Measurements from ENCODE around the gene LZTS3. TPM values are rescaled to one million over a fixed set of nuclear protein-coding genes. Genes with fewer than 3 reads are reported as not detected.

LZTS3 gene
- total RNA-seq, 1 experiment from 2014 or later = 32.6 TPM

DNA sequence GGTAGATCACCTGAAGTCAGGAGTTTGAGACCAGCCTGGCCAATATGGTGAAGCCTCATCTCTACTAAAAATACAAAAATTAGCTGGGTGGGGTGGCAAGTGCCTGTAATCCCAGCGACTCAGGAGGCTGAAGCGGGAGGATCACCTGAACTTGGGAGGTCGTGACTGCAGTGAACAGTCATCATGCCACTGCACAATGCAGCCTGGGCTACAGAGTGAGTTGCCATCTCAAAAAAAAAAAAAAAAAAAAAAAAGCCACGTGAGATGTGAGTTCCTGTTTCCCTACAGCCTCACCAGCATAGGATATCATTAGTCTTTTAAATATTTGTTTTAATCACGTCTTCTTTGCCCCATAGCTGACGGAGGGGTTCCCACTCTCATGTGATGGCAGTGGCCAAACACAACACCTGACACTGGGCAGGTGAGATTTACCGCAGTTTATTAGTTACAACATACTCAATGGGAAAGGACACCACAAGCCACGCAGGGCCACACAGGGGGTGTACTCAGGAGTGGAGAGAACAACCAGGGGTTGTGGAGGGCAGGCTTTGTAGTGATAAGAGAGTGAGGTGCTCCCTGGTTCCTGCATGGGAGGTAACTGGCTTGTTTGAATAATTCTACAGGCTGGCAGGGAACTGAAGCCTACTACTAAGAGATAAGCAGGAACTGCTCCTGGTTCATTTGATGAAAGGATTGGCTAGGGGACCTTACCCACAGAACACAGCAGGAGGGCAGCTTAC lies 4.6 kb upstream of the LZTS3 start:
- POLR2A ChIA-PET = no interaction called here
- Mint-ChIP-seq H3K4me1 (peaks cover 14% of the 10 kb centered on the region), H3K9me3 (no peaks in the 10 kb centered on the region), H3K36me3 (no peaks in the 10 kb centered on the region), H3K4me3 (no peak overlapping the region), H3K27me3 (ENCODE audit: low read depth) (no peaks in the 10 kb centered on the region), H3K27ac (peak overlapping the region; percentile 88; the same call in 1 of the 2 replicates)
- DNase-seq (ENCODE audit: low spot score) (no peak), ATAC-seq (no peak)
- TF ChIP-seq TCF7 (CRISPR knock-in tag; IDR thresholded peaks at IDR 0.05; ENCODE audit: low read depth) (no peak), TEAD4 (CRISPR knock-in tag; IDR thresholded peaks at IDR 0.05) (no peak), GTF2I (CRISPR knock-in tag; conservative IDR thresholded peaks at IDR 0.05) (no peak), ZNF232 (CRISPR knock-in tag; IDR thresholded peaks at IDR 0.05) (no peak), NR3C1 (CRISPR knock-in tag; conservative IDR thresholded peaks at IDR 0.05; ENCODE audit: low read depth) (no peak), ZNF423 (CRISPR knock-in tag; IDR thresholded peaks at IDR 0.05) (no peak), KAT7 (CRISPR knock-in tag; IDR thresholded peaks at IDR 0.05; ENCODE audit: borderline replicate concordance) (no peak), GABPB1 (CRISPR knock-in tag; IDR thresholded peaks at IDR 0.05) (no peak), MXD4 (CRISPR knock-in tag; IDR thresholded peaks at IDR 0.05; ENCODE audit: borderline replicate concordance) (no peak), MYBL2 (CRISPR knock-in tag; IDR thresholded peaks at IDR 0.05) (no peak), RORB (CRISPR knock-in tag; IDR thresholded peaks at IDR 0.05) (no peak), NFYB (CRISPR knock-in tag; conservative IDR thresholded peaks at IDR 0.05; ENCODE audit: low read depth) (no peak), TEAD1 (CRISPR knock-in tag; IDR thresholded peaks at IDR 0.05) (no peak)
- TF ChIP-seq, protein P1, sequence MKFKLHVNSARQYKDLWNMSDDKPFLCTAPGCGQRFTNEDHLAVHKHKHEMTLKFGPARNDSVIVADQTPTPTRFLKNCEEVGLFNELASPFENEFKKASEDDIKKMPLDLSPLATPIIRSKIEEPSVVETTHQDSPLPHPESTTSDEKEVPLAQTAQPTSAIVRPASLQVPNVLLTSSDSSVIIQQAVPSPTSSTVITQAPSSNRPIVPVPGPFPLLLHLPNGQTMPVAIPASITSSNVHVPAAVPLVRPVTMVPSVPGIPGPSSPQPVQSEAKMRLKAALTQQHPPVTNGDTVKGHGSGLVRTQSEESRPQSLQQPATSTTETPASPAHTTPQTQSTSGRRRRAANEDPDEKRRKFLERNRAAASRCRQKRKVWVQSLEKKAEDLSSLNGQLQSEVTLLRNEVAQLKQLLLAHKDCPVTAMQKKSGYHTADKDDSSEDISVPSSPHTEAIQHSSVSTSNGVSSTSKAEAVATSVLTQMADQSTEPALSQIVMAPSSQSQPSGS (CRISPR knock-in tag; IDR thresholded peaks at IDR 0.05; ENCODE audit: borderline replicate concordance, low read depth) = no peak
- TF ChIP-seq, protein P2, sequence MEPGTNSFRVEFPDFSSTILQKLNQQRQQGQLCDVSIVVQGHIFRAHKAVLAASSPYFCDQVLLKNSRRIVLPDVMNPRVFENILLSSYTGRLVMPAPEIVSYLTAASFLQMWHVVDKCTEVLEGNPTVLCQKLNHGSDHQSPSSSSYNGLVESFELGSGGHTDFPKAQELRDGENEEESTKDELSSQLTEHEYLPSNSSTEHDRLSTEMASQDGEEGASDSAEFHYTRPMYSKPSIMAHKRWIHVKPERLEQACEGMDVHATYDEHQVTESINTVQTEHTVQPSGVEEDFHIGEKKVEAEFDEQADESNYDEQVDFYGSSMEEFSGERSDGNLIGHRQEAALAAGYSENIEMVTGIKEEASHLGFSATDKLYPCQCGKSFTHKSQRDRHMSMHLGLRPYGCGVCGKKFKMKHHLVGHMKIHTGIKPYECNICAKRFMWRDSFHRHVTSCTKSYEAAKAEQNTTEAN (CRISPR knock-in tag; IDR thresholded peaks at IDR 0.05) = no peak
- TF ChIP-seq, protein P3, sequence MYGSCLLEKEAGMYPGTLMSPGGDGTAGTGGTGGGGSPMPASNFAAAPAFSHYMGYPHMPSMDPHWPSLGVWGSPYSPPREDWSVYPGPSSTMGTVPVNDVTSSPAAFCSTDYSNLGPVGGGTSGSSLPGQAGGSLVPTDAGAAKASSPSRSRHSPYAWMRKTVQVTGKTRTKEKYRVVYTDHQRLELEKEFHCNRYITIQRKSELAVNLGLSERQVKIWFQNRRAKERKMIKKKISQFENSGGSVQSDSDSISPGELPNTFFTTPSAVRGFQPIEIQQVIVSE (CRISPR knock-in tag; IDR thresholded peaks at IDR 0.05; ENCODE audit: borderline replicate concordance) = no peak
- TF ChIP-seq, protein P4, sequence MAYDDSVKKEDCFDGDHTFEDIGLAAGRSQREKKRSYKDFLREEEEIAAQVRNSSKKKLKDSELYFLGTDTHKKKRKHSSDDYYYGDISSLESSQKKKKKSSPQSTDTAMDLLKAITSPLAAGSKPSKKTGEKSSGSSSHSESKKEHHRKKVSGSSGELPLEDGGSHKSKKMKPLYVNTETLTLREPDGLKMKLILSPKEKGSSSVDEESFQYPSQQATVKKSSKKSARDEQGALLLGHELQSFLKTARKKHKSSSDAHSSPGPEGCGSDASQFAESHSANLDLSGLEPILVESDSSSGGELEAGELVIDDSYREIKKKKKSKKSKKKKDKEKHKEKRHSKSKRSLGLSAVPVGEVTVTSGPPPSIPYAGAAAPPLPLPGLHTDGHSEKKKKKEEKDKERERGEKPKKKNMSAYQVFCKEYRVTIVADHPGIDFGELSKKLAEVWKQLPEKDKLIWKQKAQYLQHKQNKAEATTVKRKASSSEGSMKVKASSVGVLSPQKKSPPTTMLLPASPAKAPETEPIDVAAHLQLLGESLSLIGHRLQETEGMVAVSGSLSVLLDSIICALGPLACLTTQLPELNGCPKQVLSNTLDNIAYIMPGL (CRISPR knock-in tag; IDR thresholded peaks at IDR 0.05) = no peak
- TF ChIP-seq, protein P5, sequence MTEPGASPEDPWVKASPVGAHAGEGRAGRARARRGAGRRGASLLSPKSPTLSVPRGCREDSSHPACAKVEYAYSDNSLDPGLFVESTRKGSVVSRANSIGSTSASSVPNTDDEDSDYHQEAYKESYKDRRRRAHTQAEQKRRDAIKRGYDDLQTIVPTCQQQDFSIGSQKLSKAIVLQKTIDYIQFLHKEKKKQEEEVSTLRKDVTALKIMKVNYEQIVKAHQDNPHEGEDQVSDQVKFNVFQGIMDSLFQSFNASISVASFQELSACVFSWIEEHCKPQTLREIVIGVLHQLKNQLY (CRISPR knock-in tag; IDR thresholded peaks at IDR 0.05) = no peak
- CTCF ChIA-PET = no interaction called here

DNA sequence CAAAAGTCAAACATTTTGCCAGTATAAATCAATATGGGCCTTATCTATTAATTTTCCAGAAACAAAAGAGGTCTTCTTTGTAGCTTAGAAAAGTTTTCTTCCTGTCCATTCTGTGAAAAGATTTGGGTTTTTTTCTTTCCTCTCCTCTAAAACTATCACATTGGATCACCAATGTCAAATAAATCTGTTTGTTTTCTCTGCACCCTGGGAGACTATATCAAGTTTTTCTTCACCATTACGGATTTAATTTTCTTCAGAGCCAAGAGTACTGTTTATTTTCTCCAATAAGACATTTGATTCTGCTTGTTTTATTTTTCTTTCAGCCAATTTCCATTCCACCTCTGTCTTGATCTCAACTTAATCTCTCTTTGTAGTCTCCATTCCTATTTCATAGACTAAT lies 1.9 kb upstream of the LZTS3 start:
- Mint-ChIP-seq H3K36me3 (no peaks in the 10 kb centered on the region), H3K4me1 (peaks cover 32% of the 10 kb centered on the region), H3K27me3 (ENCODE audit: low read depth) (peaks cover 5% of the 10 kb centered on the region; the same call in 1 of the 2 replicates), H3K4me3 (peak overlapping the region; percentile 83), H3K9me3 (no peaks in the 10 kb centered on the region), H3K27ac (peak overlapping the region; percentile 46; the same call in 1 of the 2 replicates)
- POLR2A ChIA-PET = interaction anchor here (0.6 to 1.1 kb wide), 3 partner anchors 15 to 132 kb away, joined by 3 to 8 read pairs (median 4); partner anchors contain the start of genes FASTKD5, GNRH2 and UBOX5
- TF ChIP-seq ZNF416 (CRISPR knock-in tag; IDR thresholded peaks at IDR 0.05) = no peak
- TF ChIP-seq, protein P6, sequence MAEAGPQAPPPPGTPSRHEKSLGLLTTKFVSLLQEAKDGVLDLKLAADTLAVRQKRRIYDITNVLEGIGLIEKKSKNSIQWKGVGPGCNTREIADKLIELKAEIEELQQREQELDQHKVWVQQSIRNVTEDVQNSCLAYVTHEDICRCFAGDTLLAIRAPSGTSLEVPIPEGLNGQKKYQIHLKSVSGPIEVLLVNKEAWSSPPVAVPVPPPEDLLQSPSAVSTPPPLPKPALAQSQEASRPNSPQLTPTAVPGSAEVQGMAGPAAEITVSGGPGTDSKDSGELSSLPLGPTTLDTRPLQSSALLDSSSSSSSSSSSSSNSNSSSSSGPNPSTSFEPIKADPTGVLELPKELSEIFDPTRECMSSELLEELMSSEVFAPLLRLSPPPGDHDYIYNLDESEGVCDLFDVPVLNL (CRISPR knock-in tag; IDR thresholded peaks at IDR 0.05; ENCODE audit: borderline replicate concordance, low read depth) = no peak
- DNase-seq (ENCODE audit: low spot score) (no peak), ATAC-seq (no peak)
- CTCF ChIA-PET = no interaction called here

Measured in WTC11 (cell line).